WTC11 (cell line): ENCODE results near the gene COL13A1. TPM values are rescaled to one million over a fixed set of nuclear protein-coding genes. Genes with fewer than 3 reads are reported as not detected.

Experiments
- ATAC-seq: fragments of 200-7000 bp; cut with Tn5 transposase; 2 replicates; pipeline ENCODE4 v1.10.0; 2021; ENCODE audit warnings: mild to moderate bottlenecking, moderate library complexity
- CTCF ChIA-PET: fragments of 300-600 bp; sonication (Branson Sonifier 250); formaldehyde crosslinking; loops from one replicate; lab custom pipeline; 2021; ENCODE audit warnings: antibody characterized with exemption; lab: Charles Lee
- POLR2A ChIA-PET: fragments of 350-600 bp; sonication (Branson Sonifier 250); formaldehyde crosslinking; loops from one replicate; lab custom pipeline; 2021; ENCODE audit warnings: antibody characterized with exemption; lab: Charles Lee
- DNase-seq: peaks from one replicate; pipeline ENCODE4 v3.0.0; 2021; ENCODE audit warnings: low spot score
- H3K27ac Mint-ChIP-seq: 2 replicates; pipeline ENCODE4 v1.8.0; 2021; ENCODE audit warnings: mixed read lengths
- H3K27me3 Mint-ChIP-seq: 2 replicates; pipeline ENCODE4 v1.8.0; 2021; ENCODE audit warnings: low read depth, mild to moderate bottlenecking, moderate library complexity, mixed read lengths
- H3K36me3 Mint-ChIP-seq: 2 replicates; pipeline ENCODE4 v1.8.0; 2021; ENCODE audit warnings: mixed read lengths
- H3K4me1 Mint-ChIP-seq: 2 replicates; pipeline ENCODE4 v1.8.0; 2022; ENCODE audit warnings: mixed read lengths
- H3K4me3 Mint-ChIP-seq: 2 replicates; pipeline ENCODE4 v1.8.0; 2021; ENCODE audit warnings: mild to moderate bottlenecking, moderate library complexity, mixed read lengths
- H3K9me3 Mint-ChIP-seq: 2 replicates; pipeline ENCODE4 v1.8.0; 2021; ENCODE audit warnings: mixed read lengths
- ELF4 ChIP-seq: sonication (generic); formaldehyde crosslinking; IDR thresholded peaks from 2 replicates; pipeline ENCODE4 v1.8.1; 2022; ENCODE audit warnings: low read depth, mild to moderate bottlenecking, moderate library complexity, missing genetic modification reagents
- EMX1 ChIP-seq: fragments of 250-450 bp; sonication (Bioruptor Pico); IDR thresholded peaks from 2 replicates; pipeline ENCODE4 v1.8.0; 2021; ENCODE audit warnings: mild to moderate bottlenecking
- ETV6 ChIP-seq: sonication (generic); formaldehyde crosslinking; IDR thresholded peaks from 2 replicates; pipeline ENCODE4 v1.8.1; 2022; ENCODE audit warnings: mild to moderate bottlenecking, missing genetic modification reagents
- PRRX2 ChIP-seq: fragments of 250-450 bp; sonication (Bioruptor Pico); IDR thresholded peaks from 2 replicates; pipeline ENCODE4 v1.8.0; 2021; ENCODE audit warnings: mild to moderate bottlenecking
- RELA ChIP-seq: sonication (generic); formaldehyde crosslinking; IDR thresholded peaks from 2 replicates; pipeline ENCODE4 v1.8.1; 2022; ENCODE audit warnings: missing genetic modification reagents, mild to moderate bottlenecking, borderline replicate concordance
- TCF7 ChIP-seq: sonication (generic); formaldehyde crosslinking; IDR thresholded peaks from 2 replicates; pipeline ENCODE4 v1.8.0; 2022; ENCODE audit warnings: mild to moderate bottlenecking, low read depth, missing genetic modification reagents, moderate library complexity
- TEAD1 ChIP-seq: sonication (generic); formaldehyde crosslinking; IDR thresholded peaks from 2 replicates; pipeline ENCODE4 v1.8.0; 2022; ENCODE audit warnings: mild to moderate bottlenecking, missing genetic modification reagents
- ZNF416 ChIP-seq: fragments of 250-450 bp; sonication (Bioruptor Pico); IDR thresholded peaks from 2 replicates; pipeline ENCODE4 v1.9.0; 2021; ENCODE audit warnings: mild to moderate bottlenecking, inconsistent platforms
- total RNA-seq: library from RNA; stranded (reverse); gene quantifications from 3 replicates; pipeline ENCODE4 v1.2.3, GENCODE V29; 2021
- TF ChIP-seq, protein P1 (sequence below): sonication (generic); formaldehyde crosslinking; IDR thresholded peaks from 2 replicates; pipeline ENCODE4 v1.8.0; 2022; ENCODE audit warnings: missing genetic modification reagents
- TF ChIP-seq, protein P2 (sequence below): sonication (generic); formaldehyde crosslinking; IDR thresholded peaks from 2 replicates; pipeline ENCODE4 v1.8.0; 2022; ENCODE audit warnings: mild to moderate bottlenecking, missing genetic modification reagents
- TF ChIP-seq, protein P3 (sequence below): fragments of 250-450 bp; sonication (Bioruptor Pico); IDR thresholded peaks from 2 replicates; pipeline ENCODE4 v1.9.0; 2021; ENCODE audit warnings: mild to moderate bottlenecking
- TF ChIP-seq, protein P4 (sequence below): sonication (generic); formaldehyde crosslinking; IDR thresholded peaks from 2 replicates; pipeline ENCODE4 v1.8.1; 2023; ENCODE audit warnings: mild to moderate bottlenecking, missing genetic modification reagents, moderate library complexity
- TF ChIP-seq, protein P5 (sequence below): fragments of 250-450 bp; sonication (Bioruptor Pico); IDR thresholded peaks from 2 replicates; pipeline ENCODE4 v1.9.0; 2021; ENCODE audit warnings: moderate library complexity, mild to moderate bottlenecking, inconsistent platforms, borderline replicate concordance
- TF ChIP-seq, protein P6 (sequence below): fragments of 250-450 bp; sonication (Bioruptor Pico); IDR thresholded peaks from 2 replicates; pipeline ENCODE4 v2.1.2; 2022; ENCODE audit warnings: mild to moderate bottlenecking, moderate library complexity
- TF ChIP-seq, protein P7 (sequence below): sonication (generic); formaldehyde crosslinking; conservative IDR thresholded peaks from 2 replicates; pipeline ENCODE4 v1.8.1; 2023; ENCODE audit warnings: mild to moderate bottlenecking, low read depth, missing genetic modification reagents, moderate library complexity
- TF ChIP-seq, protein P8 (sequence below): sonication (generic); formaldehyde crosslinking; conservative IDR thresholded peaks from 2 replicates; pipeline ENCODE4 v1.8.1; 2022; ENCODE audit warnings: mild to moderate bottlenecking, missing genetic modification reagents
- TF ChIP-seq, protein P9 (sequence below): sonication (generic); formaldehyde crosslinking; IDR thresholded peaks from 2 replicates; pipeline ENCODE4 v1.8.1; 2023; ENCODE audit warnings: mild to moderate bottlenecking, missing genetic modification reagents

COL13A1 gene
- total RNA-seq, 1 experiment from 2014 or later, result 7.1 TPM

DNA sequence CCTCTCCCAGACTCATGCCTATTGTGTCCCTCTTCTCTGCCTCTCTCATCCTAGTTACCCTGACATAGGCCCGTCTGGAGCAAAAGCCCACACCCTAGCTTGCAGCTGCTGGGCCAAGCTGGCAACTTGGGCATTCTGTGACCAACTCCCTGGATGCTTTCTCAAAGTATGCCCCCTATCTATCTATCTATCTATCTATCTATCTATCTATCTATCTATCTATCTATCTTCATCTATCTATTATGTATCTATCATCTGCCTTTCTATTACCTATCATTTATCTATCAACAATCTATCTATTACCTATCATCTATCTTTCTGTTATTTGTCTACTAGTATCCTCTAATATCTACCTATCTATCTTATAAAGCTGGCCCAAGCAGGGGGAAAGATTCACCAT is 45.4 kb upstream of the COL13A1 start (continued):
- TF ChIP-seq, protein P1, sequence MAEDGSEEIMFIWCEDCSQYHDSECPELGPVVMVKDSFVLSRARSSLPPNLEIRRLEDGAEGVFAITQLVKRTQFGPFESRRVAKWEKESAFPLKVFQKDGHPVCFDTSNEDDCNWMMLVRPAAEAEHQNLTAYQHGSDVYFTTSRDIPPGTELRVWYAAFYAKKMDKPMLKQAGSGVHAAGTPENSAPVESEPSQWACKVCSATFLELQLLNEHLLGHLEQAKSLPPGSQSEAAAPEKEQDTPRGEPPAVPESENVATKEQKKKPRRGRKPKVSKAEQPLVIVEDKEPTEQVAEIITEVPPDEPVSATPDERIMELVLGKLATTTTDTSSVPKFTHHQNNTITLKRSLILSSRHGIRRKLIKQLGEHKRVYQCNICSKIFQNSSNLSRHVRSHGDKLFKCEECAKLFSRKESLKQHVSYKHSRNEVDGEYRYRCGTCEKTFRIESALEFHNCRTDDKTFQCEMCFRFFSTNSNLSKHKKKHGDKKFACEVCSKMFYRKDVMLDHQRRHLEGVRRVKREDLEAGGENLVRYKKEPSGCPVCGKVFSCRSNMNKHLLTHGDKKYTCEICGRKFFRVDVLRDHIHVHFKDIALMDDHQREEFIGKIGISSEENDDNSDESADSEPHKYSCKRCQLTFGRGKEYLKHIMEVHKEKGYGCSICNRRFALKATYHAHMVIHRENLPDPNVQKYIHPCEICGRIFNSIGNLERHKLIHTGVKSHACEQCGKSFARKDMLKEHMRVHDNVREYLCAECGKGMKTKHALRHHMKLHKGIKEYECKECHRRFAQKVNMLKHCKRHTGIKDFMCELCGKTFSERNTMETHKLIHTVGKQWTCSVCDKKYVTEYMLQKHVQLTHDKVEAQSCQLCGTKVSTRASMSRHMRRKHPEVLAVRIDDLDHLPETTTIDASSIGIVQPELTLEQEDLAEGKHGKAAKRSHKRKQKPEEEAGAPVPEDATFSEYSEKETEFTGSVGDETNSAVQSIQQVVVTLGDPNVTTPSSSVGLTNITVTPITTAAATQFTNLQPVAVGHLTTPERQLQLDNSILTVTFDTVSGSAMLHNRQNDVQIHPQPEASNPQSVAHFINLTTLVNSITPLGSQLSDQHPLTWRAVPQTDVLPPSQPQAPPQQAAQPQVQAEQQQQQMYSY, result no peak
- TF ChIP-seq, protein P2, sequence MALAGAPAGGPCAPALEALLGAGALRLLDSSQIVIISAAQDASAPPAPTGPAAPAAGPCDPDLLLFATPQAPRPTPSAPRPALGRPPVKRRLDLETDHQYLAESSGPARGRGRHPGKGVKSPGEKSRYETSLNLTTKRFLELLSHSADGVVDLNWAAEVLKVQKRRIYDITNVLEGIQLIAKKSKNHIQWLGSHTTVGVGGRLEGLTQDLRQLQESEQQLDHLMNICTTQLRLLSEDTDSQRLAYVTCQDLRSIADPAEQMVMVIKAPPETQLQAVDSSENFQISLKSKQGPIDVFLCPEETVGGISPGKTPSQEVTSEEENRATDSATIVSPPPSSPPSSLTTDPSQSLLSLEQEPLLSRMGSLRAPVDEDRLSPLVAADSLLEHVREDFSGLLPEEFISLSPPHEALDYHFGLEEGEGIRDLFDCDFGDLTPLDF (CRISPR knock-in tag), result no peak
- TF ChIP-seq, protein P3, sequence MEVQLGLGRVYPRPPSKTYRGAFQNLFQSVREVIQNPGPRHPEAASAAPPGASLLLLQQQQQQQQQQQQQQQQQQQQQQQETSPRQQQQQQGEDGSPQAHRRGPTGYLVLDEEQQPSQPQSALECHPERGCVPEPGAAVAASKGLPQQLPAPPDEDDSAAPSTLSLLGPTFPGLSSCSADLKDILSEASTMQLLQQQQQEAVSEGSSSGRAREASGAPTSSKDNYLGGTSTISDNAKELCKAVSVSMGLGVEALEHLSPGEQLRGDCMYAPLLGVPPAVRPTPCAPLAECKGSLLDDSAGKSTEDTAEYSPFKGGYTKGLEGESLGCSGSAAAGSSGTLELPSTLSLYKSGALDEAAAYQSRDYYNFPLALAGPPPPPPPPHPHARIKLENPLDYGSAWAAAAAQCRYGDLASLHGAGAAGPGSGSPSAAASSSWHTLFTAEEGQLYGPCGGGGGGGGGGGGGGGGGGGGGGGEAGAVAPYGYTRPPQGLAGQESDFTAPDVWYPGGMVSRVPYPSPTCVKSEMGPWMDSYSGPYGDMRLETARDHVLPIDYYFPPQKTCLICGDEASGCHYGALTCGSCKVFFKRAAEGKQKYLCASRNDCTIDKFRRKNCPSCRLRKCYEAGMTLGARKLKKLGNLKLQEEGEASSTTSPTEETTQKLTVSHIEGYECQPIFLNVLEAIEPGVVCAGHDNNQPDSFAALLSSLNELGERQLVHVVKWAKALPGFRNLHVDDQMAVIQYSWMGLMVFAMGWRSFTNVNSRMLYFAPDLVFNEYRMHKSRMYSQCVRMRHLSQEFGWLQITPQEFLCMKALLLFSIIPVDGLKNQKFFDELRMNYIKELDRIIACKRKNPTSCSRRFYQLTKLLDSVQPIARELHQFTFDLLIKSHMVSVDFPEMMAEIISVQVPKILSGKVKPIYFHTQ, result no peak
- no peak for TF ChIP-seq TEAD1
- no peak for TF ChIP-seq TCF7 (CRISPR knock-in tag)
- TF ChIP-seq, protein P4, sequence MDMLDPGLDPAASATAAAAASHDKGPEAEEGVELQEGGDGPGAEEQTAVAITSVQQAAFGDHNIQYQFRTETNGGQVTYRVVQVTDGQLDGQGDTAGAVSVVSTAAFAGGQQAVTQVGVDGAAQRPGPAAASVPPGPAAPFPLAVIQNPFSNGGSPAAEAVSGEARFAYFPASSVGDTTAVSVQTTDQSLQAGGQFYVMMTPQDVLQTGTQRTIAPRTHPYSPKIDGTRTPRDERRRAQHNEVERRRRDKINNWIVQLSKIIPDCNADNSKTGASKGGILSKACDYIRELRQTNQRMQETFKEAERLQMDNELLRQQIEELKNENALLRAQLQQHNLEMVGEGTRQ (CRISPR knock-in tag), result no peak
- TF ChIP-seq EMX1 (CRISPR knock-in tag), result no peak

DNA sequence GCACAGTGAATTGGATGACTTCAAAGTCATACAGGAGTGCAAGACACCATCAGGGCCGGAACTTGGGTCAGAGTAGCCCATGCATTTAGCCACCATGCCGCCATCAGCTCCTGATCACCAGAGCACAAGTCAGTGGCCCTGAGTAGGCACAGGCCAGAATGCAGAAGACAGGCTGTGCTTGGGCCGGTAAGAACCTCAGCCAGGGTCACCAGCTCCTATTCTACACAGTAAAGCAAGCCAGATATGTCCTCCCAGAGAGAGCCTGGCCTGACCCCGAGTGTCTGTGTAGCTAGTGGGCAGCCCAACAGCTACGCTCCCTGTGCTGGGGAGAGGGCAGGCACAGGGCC is 44.5 kb upstream of the COL13A1 start:
- no peak overlapping the region for H3K27ac Mint-ChIP-seq
- H3K4me1 Mint-ChIP-seq, result peaks cover 5% of the 10 kb centered on the region
- ATAC-seq, result no peak
- no peaks in the 10 kb centered on the region for H3K36me3 Mint-ChIP-seq
- no peak overlapping the region for H3K4me3 Mint-ChIP-seq
- no peak for DNase-seq
- TF ChIP-seq, protein P5, sequence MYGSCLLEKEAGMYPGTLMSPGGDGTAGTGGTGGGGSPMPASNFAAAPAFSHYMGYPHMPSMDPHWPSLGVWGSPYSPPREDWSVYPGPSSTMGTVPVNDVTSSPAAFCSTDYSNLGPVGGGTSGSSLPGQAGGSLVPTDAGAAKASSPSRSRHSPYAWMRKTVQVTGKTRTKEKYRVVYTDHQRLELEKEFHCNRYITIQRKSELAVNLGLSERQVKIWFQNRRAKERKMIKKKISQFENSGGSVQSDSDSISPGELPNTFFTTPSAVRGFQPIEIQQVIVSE (CRISPR knock-in tag), result no peak
- TF ChIP-seq, protein P6, sequence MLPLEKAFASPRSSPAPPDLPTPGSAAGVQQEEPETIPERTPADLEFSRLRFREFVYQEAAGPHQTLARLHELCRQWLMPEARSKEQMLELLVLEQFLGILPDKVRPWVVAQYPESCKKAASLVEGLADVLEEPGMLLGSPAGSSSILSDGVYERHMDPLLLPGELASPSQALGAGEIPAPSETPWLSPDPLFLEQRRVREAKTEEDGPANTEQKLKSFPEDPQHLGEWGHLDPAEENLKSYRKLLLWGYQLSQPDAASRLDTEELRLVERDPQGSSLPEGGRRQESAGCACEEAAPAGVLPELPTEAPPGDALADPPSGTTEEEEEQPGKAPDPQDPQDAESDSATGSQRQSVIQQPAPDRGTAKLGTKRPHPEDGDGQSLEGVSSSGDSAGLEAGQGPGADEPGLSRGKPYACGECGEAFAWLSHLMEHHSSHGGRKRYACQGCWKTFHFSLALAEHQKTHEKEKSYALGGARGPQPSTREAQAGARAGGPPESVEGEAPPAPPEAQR, result no peak
- TF ChIP-seq RELA, result no peak
- TF ChIP-seq ELF4 (CRISPR knock-in tag), result no peak
- TF ChIP-seq, protein P7, sequence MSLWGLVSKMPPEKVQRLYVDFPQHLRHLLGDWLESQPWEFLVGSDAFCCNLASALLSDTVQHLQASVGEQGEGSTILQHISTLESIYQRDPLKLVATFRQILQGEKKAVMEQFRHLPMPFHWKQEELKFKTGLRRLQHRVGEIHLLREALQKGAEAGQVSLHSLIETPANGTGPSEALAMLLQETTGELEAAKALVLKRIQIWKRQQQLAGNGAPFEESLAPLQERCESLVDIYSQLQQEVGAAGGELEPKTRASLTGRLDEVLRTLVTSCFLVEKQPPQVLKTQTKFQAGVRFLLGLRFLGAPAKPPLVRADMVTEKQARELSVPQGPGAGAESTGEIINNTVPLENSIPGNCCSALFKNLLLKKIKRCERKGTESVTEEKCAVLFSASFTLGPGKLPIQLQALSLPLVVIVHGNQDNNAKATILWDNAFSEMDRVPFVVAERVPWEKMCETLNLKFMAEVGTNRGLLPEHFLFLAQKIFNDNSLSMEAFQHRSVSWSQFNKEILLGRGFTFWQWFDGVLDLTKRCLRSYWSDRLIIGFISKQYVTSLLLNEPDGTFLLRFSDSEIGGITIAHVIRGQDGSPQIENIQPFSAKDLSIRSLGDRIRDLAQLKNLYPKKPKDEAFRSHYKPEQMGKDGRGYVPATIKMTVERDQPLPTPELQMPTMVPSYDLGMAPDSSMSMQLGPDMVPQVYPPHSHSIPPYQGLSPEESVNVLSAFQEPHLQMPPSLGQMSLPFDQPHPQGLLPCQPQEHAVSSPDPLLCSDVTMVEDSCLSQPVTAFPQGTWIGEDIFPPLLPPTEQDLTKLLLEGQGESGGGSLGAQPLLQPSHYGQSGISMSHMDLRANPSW (CRISPR knock-in tag), result no peak
- TF ChIP-seq, protein P8, sequence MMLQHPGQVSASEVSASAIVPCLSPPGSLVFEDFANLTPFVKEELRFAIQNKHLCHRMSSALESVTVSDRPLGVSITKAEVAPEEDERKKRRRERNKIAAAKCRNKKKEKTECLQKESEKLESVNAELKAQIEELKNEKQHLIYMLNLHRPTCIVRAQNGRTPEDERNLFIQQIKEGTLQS (CRISPR knock-in tag), result no peak
- TF ChIP-seq, protein P9, sequence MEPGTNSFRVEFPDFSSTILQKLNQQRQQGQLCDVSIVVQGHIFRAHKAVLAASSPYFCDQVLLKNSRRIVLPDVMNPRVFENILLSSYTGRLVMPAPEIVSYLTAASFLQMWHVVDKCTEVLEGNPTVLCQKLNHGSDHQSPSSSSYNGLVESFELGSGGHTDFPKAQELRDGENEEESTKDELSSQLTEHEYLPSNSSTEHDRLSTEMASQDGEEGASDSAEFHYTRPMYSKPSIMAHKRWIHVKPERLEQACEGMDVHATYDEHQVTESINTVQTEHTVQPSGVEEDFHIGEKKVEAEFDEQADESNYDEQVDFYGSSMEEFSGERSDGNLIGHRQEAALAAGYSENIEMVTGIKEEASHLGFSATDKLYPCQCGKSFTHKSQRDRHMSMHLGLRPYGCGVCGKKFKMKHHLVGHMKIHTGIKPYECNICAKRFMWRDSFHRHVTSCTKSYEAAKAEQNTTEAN (CRISPR knock-in tag), result no peak
- no peak for TF ChIP-seq PRRX2 (CRISPR knock-in tag)
- no peak for TF ChIP-seq ZNF416
- no peak for TF ChIP-seq ETV6 (CRISPR knock-in tag)
- CTCF ChIA-PET, result interaction anchor here (0.6 to 2.5 kb wide), 4 partner anchors 31 to 201 kb away, joined by 3 to 6 read pairs (median 4); no protein-coding TSS in a partner anchor
- peaks cover 15% of the 10 kb centered on the region for H3K27me3 Mint-ChIP-seq
- POLR2A ChIA-PET, result no interaction called here
- H3K9me3 Mint-ChIP-seq, result no peaks in the 10 kb centered on the region
